Measurements from ENCODE around the gene SLC25A21. TPM values are rescaled to one million over a fixed set of nuclear protein-coding genes. Genes with fewer than 3 reads are reported as not detected.
"Not testable (repeated sequence)": the region's sequence is repeated elsewhere in the genome, so short reads cannot be mapped to it uniquely, and the experiment has no call there.

The SLC25A21 gene
- total RNA-seq, 5 donors from 2014 or later (not counting 1 experiment from before 2014, with no cell fraction given) = not detected

GRCh38 chr14:37081218-37081617 is 91.2 kb downstream of the SLC25A21 start:
- Mint-ChIP-seq H3K36me3 (no peaks in the 10 kb centered on the region), H3K27me3 (no peaks in the 10 kb centered on the region), H3K9me3 (peaks cover 5 to 18% (median 5%) of the 10 kb centered on the region in 3 donors), H3K4me3 (no peak overlapping the region), H3K4me1 (no peaks in the 10 kb centered on the region), H3K27ac (no peak overlapping the region)
- ATAC-seq (replicated peaks in 1 of 4) (no peak), DNase-seq (no peak)
- POLR2A ChIA-PET = no interaction called here
- CTCF ChIA-PET = no interaction called here
- H3K4me3 ChIP-seq (ENCODE audit: control insufficient read depth in 1 of 2, extremely low read depth in 1 of 2, low read length in 1 of 2) = no peak overlapping the region
- H3K4me1 ChIP-seq (ENCODE audit: control insufficient read depth in 1 of 2, extremely low read depth in 1 of 2, insufficient read depth in 2 of 2, low read length in 2 of 2) = no peaks in the 10 kb centered on the region
- no CpG with 5 or more reads among the region's 2 CpGs for WGBS (ENCODE audit: insufficient coverage)
- H3K27ac ChIP-seq (ENCODE audit: low read length) = no peak overlapping the region
- no peaks in the 10 kb centered on the region for H3K9me3 ChIP-seq
- no peaks in the 10 kb centered on the region for H3K27me3 ChIP-seq (replicated peaks in 1 of 2; ENCODE audit: control insufficient read depth in 2 of 2, extremely low read depth in 1 of 2, insufficient read depth in 2 of 2, low read length in 1 of 2)
- H3K36me3 ChIP-seq (ENCODE audit: control insufficient read depth in 2 of 2, extremely low read depth in 1 of 2, insufficient read depth in 1 of 2, low read length in 1 of 2) = no peaks in the 10 kb centered on the region

GRCh38 chr14:37078131-37078530 is 94.3 kb downstream of the SLC25A21 start:
- CTCF ChIA-PET = no interaction called here
- Mint-ChIP-seq H3K36me3 (no peaks in the 10 kb centered on the region), H3K4me3 (no peak overlapping the region), H3K9me3 (peaks cover 5 to 12% (median 5%) of the 10 kb centered on the region in 3 donors), H3K27me3 (no peaks in the 10 kb centered on the region), H3K4me1 (no peaks in the 10 kb centered on the region), H3K27ac (no peak overlapping the region)
- DNase-seq (no peak), ATAC-seq (replicated peaks in 1 of 4) (no peak)
- POLR2A ChIA-PET = no interaction called here
- no peak overlapping the region for H3K27ac ChIP-seq (ENCODE audit: low read length)
- H3K36me3 ChIP-seq (ENCODE audit: control insufficient read depth in 2 of 2, extremely low read depth in 1 of 2, insufficient read depth in 1 of 2, low read length in 1 of 2) = no peaks in the 10 kb centered on the region
- no peaks in the 10 kb centered on the region for H3K4me1 ChIP-seq (ENCODE audit: control insufficient read depth in 1 of 2, extremely low read depth in 1 of 2, insufficient read depth in 2 of 2, low read length in 2 of 2)
- no peaks in the 10 kb centered on the region for H3K27me3 ChIP-seq (replicated peaks in 1 of 2; ENCODE audit: control insufficient read depth in 2 of 2, extremely low read depth in 1 of 2, insufficient read depth in 2 of 2, low read length in 1 of 2)
- WGBS (ENCODE audit: insufficient coverage) = no CpG with 5 or more reads among the region's 2 CpGs
- no peak overlapping the region for H3K4me3 ChIP-seq (ENCODE audit: control insufficient read depth in 1 of 2, extremely low read depth in 1 of 2, low read length in 1 of 2)
- H3K9me3 ChIP-seq = no peaks in the 10 kb centered on the region

- not testable (repeated sequence) for DNase-seq; H3K9me3 ChIP-seq; H3K36me3 ChIP-seq (ENCODE audit: control insufficient read depth in 2 of 2, extremely low read depth in 1 of 2, insufficient read depth in 1 of 2, low read length in 1 of 2); H3K27ac ChIP-seq (ENCODE audit: low read length); H3K27me3 ChIP-seq (replicated peaks in 1 of 2; ENCODE audit: control insufficient read depth in 2 of 2, extremely low read depth in 1 of 2, insufficient read depth in 2 of 2, low read length in 1 of 2); H3K4me1 ChIP-seq (ENCODE audit: control insufficient read depth in 1 of 2, extremely low read depth in 1 of 2, insufficient read depth in 2 of 2, low read length in 2 of 2); H3K27me3 Mint-ChIP-seq; H3K4me3 ChIP-seq (ENCODE audit: control insufficient read depth in 1 of 2, extremely low read depth in 1 of 2, low read length in 1 of 2); H3K27ac Mint-ChIP-seq; ATAC-seq (replicated peaks in 1 of 4); H3K4me1 Mint-ChIP-seq; H3K4me3 Mint-ChIP-seq; H3K36me3 Mint-ChIP-seq; H3K9me3 Mint-ChIP-seq
- CTCF ChIA-PET = interaction anchor here in 1 of 2 donors (0.7 kb wide), 1 partner anchor 601 kb away, joined by 3 read pairs; no protein-coding TSS in a partner anchor
- WGBS (ENCODE audit: insufficient coverage) = 77% methylated on average over 3 of the region's 4 CpGs
- POLR2A ChIA-PET = interaction anchor here in 1 of 2 donors (0.7 kb wide), 1 partner anchor 1850 kb away, joined by 3 read pairs; no protein-coding TSS in a partner anchor
Measured at GRCh38 chr14:37074320-37074719, 98.1 kb downstream of the SLC25A21 start.

GRCh38 chr14:37063467-37064240 is 108.8 kb downstream of the SLC25A21 start:
- H3K4me1 Mint-ChIP-seq = no peaks in the 10 kb centered on the region
- Histone ChIP-seq H3K27me3 (replicated peaks in 1 of 2; ENCODE audit: control insufficient read depth in 2 of 2, extremely low read depth in 1 of 2, insufficient read depth in 2 of 2, low read length in 1 of 2) (no peaks in the 10 kb centered on the region), H3K4me3 (ENCODE audit: control insufficient read depth in 1 of 2, extremely low read depth in 1 of 2, low read length in 1 of 2) (no peak overlapping the region), H3K36me3 (ENCODE audit: control insufficient read depth in 2 of 2, extremely low read depth in 1 of 2, insufficient read depth in 1 of 2, low read length in 1 of 2) (no peaks in the 10 kb centered on the region), H3K27ac (ENCODE audit: low read length) (no peak overlapping the region), H3K4me1 (ENCODE audit: control insufficient read depth in 1 of 2, extremely low read depth in 1 of 2, insufficient read depth in 2 of 2, low read length in 2 of 2) (no peaks in the 10 kb centered on the region), H3K9me3 (no peaks in the 10 kb centered on the region)
- CTCF ChIA-PET = no interaction called here
- no peak overlapping the region for H3K4me3 Mint-ChIP-seq
- 100% methylated on average over 1 of the region's 4 CpGs for WGBS (ENCODE audit: insufficient coverage)
- no peaks in the 10 kb centered on the region for H3K36me3 Mint-ChIP-seq
- no peak for DNase-seq
- peaks cover 5 to 8% (median 5%) of the 10 kb centered on the region in 3 donors for H3K9me3 Mint-ChIP-seq
- no peaks in the 10 kb centered on the region for H3K27me3 Mint-ChIP-seq
- POLR2A ChIA-PET = no interaction called here
- H3K27ac Mint-ChIP-seq = no peak overlapping the region
- ATAC-seq (replicated peaks in 1 of 4) = no peak

- H3K27me3 Mint-ChIP-seq = no peaks in the 10 kb centered on the region
- no peaks in the 10 kb centered on the region for H3K4me1 ChIP-seq (ENCODE audit: control insufficient read depth in 1 of 2, extremely low read depth in 1 of 2, insufficient read depth in 2 of 2, low read length in 2 of 2)
- ChIA-PET CTCF (no interaction called here), POLR2A (no interaction called here)
- no peak overlapping the region for H3K27ac ChIP-seq (ENCODE audit: low read length)
- H3K36me3 Mint-ChIP-seq = no peaks in the 10 kb centered on the region
- no peak for ATAC-seq (replicated peaks in 1 of 4)
- no peak overlapping the region for H3K4me3 ChIP-seq (ENCODE audit: control insufficient read depth in 1 of 2, extremely low read depth in 1 of 2, low read length in 1 of 2)
- no peaks in the 10 kb centered on the region for H3K36me3 ChIP-seq (ENCODE audit: control insufficient read depth in 2 of 2, extremely low read depth in 1 of 2, insufficient read depth in 1 of 2, low read length in 1 of 2)
- no peak for DNase-seq
- peaks cover 3 to 6% (median 5%) of the 10 kb centered on the region in 3 donors for H3K9me3 Mint-ChIP-seq
- H3K9me3 ChIP-seq = no peaks in the 10 kb centered on the region
- WGBS (ENCODE audit: insufficient coverage) = 29% methylated on average over 1 of the region's 4 CpGs
- H3K27me3 ChIP-seq (replicated peaks in 1 of 2; ENCODE audit: control insufficient read depth in 2 of 2, extremely low read depth in 1 of 2, insufficient read depth in 2 of 2, low read length in 1 of 2) = no peaks in the 10 kb centered on the region
- no peaks in the 10 kb centered on the region for H3K4me1 Mint-ChIP-seq
- H3K4me3 Mint-ChIP-seq = no peak overlapping the region
- H3K27ac Mint-ChIP-seq = no peak overlapping the region
Measured at GRCh38 chr14:37062191-37062803, 110.1 kb downstream of the SLC25A21 start.

- POLR2A ChIA-PET = no interaction called here
- Histone ChIP-seq H3K4me3 (ENCODE audit: control insufficient read depth in 1 of 2, extremely low read depth in 1 of 2, low read length in 1 of 2) (no peak overlapping the region), H3K9me3 (no peaks in the 10 kb centered on the region), H3K27me3 (replicated peaks in 1 of 2; ENCODE audit: control insufficient read depth in 2 of 2, extremely low read depth in 1 of 2, insufficient read depth in 2 of 2, low read length in 1 of 2) (no peaks in the 10 kb centered on the region), H3K4me1 (ENCODE audit: control insufficient read depth in 1 of 2, extremely low read depth in 1 of 2, insufficient read depth in 2 of 2, low read length in 2 of 2) (no peaks in the 10 kb centered on the region), H3K27ac (ENCODE audit: low read length) (no peak overlapping the region), H3K36me3 (ENCODE audit: control insufficient read depth in 2 of 2, extremely low read depth in 1 of 2, insufficient read depth in 1 of 2, low read length in 1 of 2) (no peaks in the 10 kb centered on the region)
- Mint-ChIP-seq H3K4me3 (no peak overlapping the region), H3K36me3 (no peaks in the 10 kb centered on the region), H3K27me3 (no peaks in the 10 kb centered on the region), H3K9me3 (peaks cover 0 to 5% (median under 1%) of the 10 kb centered on the region in 3 donors), H3K27ac (no peak overlapping the region), H3K4me1 (no peaks in the 10 kb centered on the region)
- ATAC-seq (replicated peaks in 1 of 4) (no peak), DNase-seq (no peak)
- WGBS (ENCODE audit: insufficient coverage) = no CpG with 5 or more reads among the region's 1 CpG
- CTCF ChIA-PET = no interaction called here
Measured at GRCh38 chr14:37061697-37062096, 110.7 kb downstream of the SLC25A21 start.
